ENCODE results near the gene RPS6KA2.

RPS6KA2 gene

DNA sequence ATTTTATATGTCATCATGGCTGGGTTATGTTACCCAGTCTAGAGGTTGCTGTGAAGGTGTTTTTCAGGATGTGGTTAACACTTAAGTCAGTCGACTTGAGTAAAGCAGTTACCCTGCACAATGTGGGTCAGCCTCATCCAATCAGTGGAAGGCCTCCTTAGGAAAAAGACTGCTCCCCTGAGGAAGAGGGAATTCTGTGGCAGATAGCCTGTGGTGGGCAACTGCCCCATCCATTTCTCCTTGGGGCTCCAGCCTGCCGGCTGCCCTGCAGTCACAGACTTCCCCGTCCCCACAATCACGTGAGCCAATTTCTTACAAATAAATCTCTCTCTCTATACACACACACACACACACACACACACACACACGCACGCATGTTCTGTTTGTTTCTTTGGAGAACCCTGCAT is 209.8 kb downstream of the RPS6KA2 start:
- peak; percentile 87 for FAIRE-seq
- DNase-seq (ENCODE audit: extremely low spot score, insufficient read length, low read depth) = no peak

DNA sequence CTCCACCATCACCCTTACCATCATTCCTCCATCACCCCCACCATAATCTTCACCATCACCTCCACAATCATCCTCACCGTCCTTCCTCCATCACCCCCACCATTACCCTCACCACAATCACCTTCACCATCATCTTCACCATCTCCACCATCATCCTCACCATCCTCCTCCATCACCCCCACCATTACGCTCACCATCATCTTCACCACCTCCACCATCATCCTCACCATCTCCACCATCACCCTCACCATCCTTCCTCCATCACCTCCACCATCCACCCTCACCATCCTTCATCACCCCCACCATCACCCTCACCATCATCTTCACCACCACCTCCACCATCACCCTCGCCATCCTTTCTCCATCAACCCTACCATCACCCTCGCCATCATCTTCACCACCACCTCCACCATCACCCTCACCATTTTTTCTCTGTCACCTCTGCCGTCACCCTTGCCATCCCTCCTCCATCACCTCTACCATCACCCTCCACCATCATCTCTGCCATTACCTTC is 211.2 kb downstream of the RPS6KA2 start:
- DNase-seq (ENCODE audit: extremely low spot score, insufficient read length, low read depth) (no peak), FAIRE-seq (no peak)

DNA sequence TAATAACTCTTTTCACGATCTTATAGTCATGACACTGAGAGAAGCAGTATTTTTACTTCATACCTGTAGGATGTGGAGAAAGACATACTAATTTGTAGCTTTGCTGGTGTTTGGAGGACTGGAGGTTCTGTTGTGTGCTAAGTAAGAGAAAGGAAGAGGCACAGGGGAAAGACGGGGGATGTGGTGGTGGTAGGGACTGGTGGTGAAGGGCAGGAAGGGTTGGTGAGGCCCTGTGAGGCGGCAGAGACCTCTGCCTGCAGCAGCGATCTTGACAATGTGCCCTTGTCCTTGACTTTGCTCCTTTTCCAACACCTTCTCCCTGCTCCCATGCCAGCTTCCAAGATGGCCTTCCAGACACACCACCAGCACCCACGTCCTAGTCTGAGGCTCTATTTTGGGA is 211.7 kb downstream of the RPS6KA2 start:
- DNase-seq (ENCODE audit: extremely low spot score, insufficient read length, low read depth) (no peak), FAIRE-seq (no peak)

DNA sequence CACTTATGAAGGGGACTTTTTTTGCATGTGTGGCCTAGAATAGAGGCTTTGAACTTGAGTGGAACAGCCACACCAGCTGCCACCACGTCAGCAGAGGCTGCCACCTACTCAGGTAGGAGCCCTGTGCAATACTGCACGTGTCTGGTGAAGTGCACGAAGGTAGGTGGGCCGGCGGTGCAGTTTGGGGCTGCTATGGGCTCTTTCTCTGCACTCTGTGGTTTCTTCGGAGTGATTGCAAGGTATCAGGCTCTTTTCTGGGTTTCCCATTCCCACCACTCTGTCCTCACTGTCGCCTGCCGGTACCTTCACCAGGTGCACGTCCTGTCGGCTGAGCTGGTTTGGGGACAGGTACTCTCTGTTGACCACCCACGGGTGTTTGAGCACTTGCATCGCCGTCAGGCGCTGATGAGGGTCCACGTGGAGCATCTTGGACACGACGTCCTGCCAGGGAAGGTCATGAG is 213.5 kb downstream of the RPS6KA2 start:
- no peak for FAIRE-seq
- no peak for DNase-seq (ENCODE audit: extremely low spot score, insufficient read length, low read depth)

DNA sequence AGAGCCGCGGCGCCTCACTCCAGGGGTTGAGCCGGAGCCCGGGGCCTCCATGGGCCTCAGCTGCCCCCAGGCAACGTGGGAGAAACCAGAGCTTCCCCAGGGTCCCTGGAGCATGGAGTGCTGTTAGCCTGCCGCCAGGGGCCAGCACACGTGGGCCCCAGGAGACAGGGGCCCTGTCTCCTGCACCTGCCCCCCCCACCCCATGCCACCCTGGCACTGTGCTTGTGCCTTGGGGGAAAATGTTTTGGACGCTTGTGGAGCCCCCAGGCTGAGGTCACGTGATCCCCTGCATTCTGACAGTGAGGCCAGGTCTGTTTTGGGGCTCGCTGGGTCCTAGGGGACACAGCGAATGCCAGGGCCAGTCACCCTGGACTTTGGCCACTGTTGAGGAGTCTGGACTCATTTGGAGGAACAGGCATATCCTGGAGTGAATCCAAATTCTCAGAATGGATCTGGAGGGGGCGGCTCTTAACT is 214.1 kb downstream of the RPS6KA2 start:
- no peak for DNase-seq (ENCODE audit: extremely low spot score, insufficient read length, low read depth)
- no peak for FAIRE-seq

DNA sequence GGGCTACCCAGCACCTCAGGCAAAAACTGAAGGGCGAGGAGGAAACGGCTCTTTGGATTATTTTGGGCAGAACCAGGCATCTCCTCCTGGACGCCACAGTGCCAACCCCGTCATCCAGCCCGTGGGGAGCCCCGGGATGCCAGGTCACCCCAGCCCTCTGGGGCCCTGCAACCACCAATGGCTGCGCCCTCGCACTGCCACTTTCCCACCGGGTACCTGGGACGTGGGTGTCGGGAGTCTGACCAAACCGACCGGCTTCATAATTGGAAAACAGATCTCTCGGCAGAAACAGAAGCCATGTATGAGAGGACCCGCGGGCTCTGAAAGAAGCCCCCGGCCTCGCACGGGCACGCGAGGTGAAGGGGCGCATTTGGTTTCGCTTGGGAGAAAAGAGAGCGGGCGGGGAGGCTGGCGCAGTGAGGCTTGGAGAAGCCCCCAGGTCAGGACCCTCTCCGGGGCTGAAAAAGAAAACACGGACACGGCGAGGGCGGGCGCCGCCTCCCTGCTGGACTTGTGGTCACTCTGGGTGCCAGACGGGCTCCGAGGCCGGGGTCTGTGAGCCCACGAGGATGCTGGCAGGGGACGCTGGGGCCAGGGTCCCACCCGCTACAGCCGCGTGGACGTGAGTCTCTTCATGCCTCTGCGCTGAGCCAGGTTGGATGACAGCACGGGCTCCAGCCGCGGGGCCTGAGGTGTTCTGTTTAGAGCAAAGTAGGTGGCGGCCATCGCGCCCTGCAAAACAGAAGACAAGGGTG is 214.7 kb downstream of the RPS6KA2 start:
- FAIRE-seq (no peak), DNase-seq (ENCODE audit: extremely low spot score, insufficient read length, low read depth) (no peak)

DNA sequence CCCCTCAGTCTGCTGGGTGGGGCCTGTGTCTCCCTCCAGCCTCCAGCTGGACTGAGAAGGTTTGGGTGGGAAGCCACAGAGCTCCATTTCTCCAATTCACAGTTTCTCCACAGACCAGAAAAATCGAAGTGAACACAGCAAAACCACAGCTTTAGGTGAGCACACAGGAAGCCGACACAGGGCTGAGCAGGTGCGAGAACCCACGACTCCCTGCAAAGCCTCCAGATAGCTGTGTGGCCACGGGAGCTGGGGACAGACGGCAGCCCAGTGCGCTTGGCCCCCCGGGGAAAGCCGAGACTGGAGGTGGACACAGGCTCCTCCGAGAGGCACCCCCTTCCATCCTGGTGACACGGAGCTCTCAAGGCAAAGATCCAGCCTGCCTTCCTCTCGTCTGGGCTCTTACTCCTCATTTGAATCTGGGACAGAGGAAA is 215.3 kb downstream of the RPS6KA2 start:
- DNase-seq (ENCODE audit: extremely low spot score, insufficient read length, low read depth) (no peak), FAIRE-seq (no peak)

DNA sequence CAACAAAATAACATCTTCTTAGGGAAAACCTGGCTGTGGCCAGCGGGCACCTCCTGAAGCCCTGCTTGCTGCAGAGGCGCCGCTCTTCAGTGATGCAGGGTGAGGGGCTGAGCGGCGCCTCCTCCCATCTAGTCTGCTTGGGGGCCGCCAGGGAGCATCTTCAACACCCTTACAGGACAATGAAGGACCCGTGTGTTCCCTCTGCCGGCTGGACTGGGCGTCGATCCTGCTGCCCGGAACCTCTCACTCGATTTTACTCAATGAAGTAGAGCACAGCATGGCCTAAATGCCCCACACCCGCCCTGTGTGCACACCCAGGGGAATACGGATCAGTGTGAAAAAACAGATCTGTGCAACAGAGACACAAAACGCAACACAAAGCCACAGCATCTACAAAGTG is 215.8 kb downstream of the RPS6KA2 start:
- DNase-seq (ENCODE audit: extremely low spot score, insufficient read length, low read depth) (no peak), FAIRE-seq (no peak)

DNA sequence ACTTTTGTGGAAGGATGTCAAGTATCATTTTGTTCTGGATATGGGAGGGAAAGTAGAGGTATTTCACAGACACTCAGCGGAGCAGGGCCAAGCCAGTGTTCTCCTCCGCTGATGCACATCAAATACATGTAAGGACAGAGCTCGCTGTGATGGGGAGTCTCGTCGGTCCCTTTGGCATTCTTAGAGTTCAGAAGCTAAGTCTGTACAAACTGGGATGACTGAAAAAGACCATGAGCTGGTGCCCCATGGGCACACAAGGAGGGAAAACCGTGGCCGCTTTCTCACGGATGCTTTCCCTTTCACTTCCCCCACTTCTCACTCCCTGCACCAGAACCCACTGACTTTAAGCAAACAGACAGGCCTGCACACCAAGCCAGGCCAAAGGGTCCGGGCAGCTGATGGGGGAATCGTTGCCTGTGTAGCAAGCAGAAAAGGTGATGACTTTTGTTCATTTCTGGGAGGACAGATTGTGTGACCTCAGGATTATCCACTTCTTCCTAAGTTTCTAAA is 216.6 kb downstream of the RPS6KA2 start:
- FAIRE-seq = peak; percentile 50

DNA sequence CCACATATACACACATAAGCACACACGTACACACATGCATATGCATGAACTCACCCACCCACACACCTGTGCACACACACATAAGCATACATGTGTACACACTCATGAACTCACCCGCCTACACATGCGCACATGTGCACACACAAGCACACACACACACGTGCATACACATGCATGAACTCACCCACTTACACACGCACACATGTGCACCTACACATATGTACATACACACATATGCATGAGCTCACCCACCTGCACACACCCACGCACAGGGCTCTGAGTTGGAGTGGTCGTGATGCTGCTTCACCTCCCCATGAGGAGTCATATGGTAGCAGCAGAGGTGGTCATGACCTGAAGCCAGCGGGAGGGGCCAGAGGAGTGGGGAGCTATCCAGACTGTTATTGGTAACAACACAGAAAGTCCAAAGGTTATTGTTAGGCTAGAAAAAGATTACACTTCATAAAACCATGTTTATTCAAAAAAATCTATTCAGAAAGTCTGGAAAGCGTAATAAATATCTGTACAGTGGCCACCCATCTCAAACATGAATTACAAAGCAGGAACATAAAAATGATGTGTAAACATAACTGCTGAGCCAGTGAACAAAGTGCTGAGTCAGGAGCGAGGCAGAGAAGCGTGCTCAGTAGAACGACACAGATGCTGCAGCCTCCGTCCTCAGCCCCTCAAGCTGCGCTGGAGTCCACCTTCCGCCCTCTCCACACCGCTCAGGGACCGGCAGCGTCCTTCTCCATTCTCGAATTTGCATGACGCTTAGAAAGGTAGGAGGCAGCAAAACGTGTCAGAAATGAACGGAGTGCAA is 217.9 kb downstream of the RPS6KA2 start:
- DNase-seq (ENCODE audit: extremely low spot score, insufficient read length, low read depth) = no peak
- FAIRE-seq = no peak

More for the DNA sequence above, 216.6 kb downstream of the RPS6KA2 start:
- no peak for DNase-seq (ENCODE audit: extremely low spot score, insufficient read length, low read depth)

DNA sequence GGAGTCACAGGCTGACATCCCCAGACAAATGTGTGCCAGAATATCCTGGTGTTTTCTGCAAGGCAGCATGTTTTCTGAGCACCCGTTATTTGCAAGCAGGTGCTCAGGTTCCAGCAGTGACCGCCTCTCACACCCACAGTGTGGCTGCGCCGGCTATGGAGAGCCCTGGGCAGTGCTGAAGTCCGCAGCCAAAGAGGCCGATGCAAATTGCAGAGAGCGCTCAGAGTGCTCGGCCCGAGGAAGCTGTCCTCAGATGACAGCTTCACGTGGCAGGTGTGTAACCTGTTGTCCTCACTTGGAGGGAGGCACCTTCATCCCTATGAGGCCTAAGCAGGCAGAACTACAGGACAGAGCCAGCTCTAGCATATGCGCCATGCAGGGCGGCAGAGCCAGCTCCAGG is 220.9 kb downstream of the RPS6KA2 start:
- FAIRE-seq (no peak), DNase-seq (ENCODE audit: extremely low spot score, insufficient read length, low read depth) (no peak)

DNA sequence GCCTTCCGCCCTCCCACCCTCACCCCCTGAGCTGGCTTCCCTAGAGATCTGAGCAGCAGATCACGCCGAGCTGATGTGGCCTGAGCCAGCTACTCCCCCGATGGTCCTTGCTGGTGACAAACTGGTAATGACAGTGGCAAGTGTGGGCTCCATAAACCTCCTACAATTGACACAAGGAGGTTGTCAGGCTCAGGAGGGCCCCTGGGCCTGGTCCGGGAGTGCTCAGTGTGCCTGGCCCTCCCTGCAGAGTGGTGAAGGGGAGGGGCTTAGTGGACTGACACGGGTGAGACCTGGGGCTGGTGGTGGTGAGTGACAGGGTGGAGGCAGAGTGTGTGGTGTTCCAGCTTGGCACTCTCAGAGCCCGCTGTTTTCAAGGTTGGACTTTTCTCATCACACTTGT is 221.7 kb downstream of the RPS6KA2 start:
- DNase-seq (ENCODE audit: extremely low spot score, insufficient read length, low read depth) (no peak), FAIRE-seq (no peak)

DNA sequence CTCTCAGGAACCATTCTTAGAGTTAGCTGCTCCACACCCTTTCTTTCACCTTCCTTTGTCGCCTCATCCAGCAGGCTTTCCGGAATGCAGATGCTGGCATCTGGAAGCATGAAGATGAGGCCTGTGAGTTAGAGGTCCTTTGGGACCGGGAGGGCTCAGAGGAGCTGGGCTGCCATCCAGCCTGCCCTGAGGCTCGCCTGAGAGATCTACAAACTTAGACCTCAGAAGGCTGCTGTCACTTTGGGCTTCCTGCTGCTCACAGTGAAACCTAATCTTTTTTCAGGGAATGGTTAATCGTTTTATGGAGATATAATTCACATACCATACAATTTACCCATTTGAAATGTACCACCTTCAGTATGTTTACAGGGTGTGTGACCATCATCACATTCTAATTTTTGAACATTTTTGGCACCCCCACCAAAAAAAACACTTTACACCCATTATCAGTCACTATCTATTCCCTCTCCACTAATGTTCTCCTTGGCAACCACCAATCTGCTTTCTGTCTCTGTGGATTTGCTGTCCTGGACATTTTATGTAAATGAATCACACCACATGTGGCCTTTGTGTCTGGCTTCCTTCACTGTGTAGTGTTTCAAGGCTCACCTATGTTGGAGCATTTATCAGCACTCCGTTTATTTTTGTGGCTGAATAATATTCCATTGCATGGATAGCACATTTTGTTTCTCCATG is 224.3 kb downstream of the RPS6KA2 start:
- no peak for DNase-seq (ENCODE audit: extremely low spot score, insufficient read length, low read depth)
- FAIRE-seq = no peak

DNA sequence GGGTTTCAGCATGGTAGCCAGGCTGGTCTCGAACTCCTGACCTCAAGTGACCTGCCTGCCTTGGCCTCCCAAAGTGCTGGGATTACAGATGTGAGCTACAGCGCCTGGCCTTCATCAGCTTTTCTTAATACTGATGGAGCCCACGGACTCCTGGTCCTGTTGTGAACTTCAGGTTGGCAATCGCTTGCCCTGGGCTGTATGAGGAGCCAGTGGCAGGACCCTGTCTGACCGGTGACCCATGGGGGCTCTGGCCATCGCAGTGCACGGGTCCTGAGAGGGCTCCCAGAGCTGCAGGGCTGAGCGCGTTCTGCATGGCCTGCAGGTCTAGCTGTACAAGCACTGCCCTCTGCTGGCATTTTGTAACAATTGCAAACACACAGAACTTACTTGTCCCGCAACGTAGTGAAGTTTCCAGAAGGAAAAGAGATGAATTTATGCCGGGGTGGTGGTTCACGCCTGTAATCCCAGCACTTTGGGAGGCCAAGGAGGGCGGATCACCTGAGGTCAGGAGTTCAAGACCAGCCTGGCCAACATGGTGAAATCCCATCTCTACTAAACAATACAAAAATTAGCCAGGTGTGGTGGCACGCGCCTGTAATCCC is 226.3 kb downstream of the RPS6KA2 start:
- FAIRE-seq (peak; percentile 86), DNase-seq (ENCODE audit: extremely low spot score, insufficient read length, low read depth) (peak; percentile 56)

DNA sequence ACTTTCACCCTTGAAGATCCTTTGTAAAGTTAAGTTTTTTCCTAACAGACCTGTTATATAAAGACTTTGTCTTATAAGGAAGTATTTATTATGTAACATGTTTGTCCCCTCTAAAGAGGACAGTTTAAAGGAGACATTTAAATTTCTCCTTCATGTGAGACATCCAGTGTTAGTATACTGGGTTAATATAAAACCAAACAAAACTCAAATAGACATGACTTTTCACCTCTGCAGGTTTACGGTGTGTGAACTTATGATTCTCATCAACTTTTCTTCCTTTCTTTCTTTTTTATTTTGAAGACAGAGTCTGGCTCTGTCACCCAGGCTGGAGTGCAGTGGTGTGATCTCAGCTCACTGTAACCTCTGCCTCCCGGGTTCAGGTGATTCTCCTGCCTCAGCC is 226.9 kb downstream of the RPS6KA2 start:
- FAIRE-seq (no peak), DNase-seq (ENCODE audit: extremely low spot score, insufficient read length, low read depth) (no peak)

DNA sequence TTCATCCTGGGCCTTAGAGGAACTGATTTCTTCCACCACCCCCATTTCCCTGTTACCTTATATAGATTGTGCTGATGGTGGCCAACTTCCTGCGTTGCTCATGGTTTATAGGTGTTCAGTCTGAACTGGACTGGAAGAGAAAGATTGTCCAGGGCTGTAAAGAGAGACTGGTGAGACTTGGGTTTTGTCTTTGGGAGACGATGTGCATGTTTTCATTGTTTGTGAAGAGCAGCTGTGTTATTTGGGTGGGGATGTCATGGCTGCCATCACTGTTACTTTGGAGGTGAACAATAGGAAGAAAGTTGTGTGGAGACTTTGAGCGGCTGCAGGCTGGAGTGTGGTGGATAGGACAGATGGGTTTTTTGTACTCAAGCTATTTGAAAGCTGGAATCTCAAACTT is 228.7 kb downstream of the RPS6KA2 start:
- FAIRE-seq (no peak), DNase-seq (ENCODE audit: extremely low spot score, insufficient read length, low read depth) (no peak)

DNA sequence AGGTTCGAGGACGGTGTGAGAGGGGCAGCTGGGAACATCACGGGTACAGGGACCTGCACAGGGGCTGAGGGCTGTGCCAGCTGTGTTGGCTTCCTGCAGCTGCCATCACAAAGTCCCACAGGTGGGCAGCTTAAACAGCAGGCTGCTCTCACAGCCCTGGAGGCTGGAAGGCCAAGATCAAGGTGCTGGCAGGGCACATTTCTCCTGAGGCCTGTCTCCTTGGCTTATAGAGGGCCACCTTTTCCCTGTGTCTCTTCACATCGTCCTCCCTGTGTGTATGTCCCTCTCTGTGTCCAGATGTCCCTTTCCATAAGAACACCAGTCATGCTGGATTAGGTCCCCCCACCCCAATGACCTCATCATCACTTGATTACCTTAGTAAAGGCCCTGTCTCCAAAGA is 229.2 kb downstream of the RPS6KA2 start:
- FAIRE-seq (no peak), DNase-seq (ENCODE audit: extremely low spot score, insufficient read length, low read depth) (no peak)

DNA sequence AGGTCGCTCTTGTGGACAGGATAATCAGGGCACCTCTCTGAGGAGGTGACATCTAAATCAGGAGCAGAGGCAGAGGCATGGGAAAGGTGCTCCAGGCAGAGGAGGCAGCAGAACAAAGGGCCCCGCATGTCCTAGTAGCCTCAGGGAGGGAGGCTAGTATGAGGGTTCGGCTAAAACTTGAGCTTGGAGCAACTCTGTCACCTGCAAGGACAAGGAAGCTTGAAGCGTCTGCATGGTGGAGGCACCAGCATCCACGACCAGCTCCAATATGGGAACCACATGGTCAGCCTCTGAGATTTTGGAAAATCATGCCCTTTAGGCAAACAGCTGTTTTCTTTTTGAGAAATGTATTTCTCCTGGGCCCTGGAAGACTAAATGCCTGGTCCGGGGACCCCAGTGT is 231.3 kb downstream of the RPS6KA2 start:
- FAIRE-seq = no peak
- DNase-seq (ENCODE audit: extremely low spot score, insufficient read length, low read depth) = no peak

DNA sequence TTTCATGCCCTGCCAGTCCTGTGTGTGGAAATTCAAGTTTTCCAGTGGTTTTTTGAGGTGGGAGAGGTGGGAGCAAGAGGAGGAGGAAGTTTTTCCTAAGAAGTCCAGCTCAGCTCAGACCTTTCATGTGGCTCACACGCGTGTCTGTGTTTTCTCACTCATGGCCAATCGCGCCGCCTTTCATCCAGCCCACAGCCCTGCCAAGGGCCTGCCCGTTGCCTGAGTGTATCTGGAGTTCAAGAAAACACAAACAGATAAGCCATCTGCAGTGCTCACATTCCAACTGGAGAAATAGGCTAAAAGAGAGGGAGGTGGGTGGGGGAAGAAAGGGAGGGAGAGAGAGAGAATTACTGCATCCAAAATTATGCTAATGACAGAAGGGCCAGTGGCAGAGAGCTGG is 231.7 kb downstream of the RPS6KA2 start:
- DNase-seq (ENCODE audit: extremely low spot score, insufficient read length, low read depth) (no peak), FAIRE-seq (no peak)
